IMR-90 (cell line): ENCODE data around the gene CD248. TPM values are rescaled to one million over a fixed set of nuclear protein-coding genes. Genes with fewer than 3 reads are reported as not detected.

Source experiments
- ATAC-seq: fragments of 200-7000 bp; cut with Tn5 transposase; 2 replicates; pipeline ENCODE4 v1.9.1; 2020; ENCODE audit warnings: low read depth, mild to moderate bottlenecking, moderate library complexity
- BruUV-seq: library from RNA; stranded (reverse); fragments of 400-500 nt; replicated peaks from 2 replicates; lab custom pipeline; 2021; lab: Mats Ljungman, UMichigan
- CTCF ChIA-PET: fragments of 300-600 bp; formaldehyde crosslinking; extraction: SDS; loops from one replicate; lab custom pipeline; 2021; ENCODE audit warnings: antibody characterized with exemption; lab: Yijun Ruan, JAX
- POLR2A ChIA-PET: fragments of 300-600 bp; sonication (Branson Sonifier 250); formaldehyde crosslinking; loops from one replicate; lab custom pipeline; 2022; ENCODE audit warnings: antibody characterized with exemption; ENCODE audit not compliant: unreplicated experiment; lab: Charles Lee
- DNase-seq: peaks from one replicate; pipeline ENCODE4 v3.0.0; 2013
- H2AFZ ChIP-seq: replicated peaks from 2 replicates; pipeline ENCODE3; 2013; ENCODE audit warnings: low read length, mild to moderate bottlenecking; ENCODE audit not compliant: poor library complexity
- H2AK5ac ChIP-seq: 2 replicates; pipeline ENCODE4 v1.6.1; 2013; ENCODE audit warnings: low read depth, low read length, inconsistent platforms
- H2AK9ac ChIP-seq: replicated peaks from 2 replicates; pipeline ENCODE3; 2013; ENCODE audit warnings: mild to moderate bottlenecking, low read depth, low read length, moderate library complexity; ENCODE audit not compliant: poor library complexity
- H2BK120ac ChIP-seq: 2 replicates; pipeline ENCODE4 v1.6.1; 2013; ENCODE audit warnings: low read depth, low read length, inconsistent platforms
- H2BK15ac ChIP-seq: 3 replicates; pipeline ENCODE4 v1.6.1; 2013; ENCODE audit warnings: low read depth, low read length, inconsistent platforms
- H2BK20ac ChIP-seq: 2 replicates; pipeline ENCODE4 v1.6.1; 2013; ENCODE audit warnings: low read depth, mild to moderate bottlenecking, inconsistent platforms, low read length, moderate library complexity
- H2BK5ac ChIP-seq: 2 replicates; pipeline ENCODE4 v1.6.1; 2013; ENCODE audit warnings: mild to moderate bottlenecking, low read depth, low read length, inconsistent platforms; ENCODE audit not compliant: poor library complexity, severe bottlenecking
- H3K14ac ChIP-seq: replicated peaks from 2 replicates; pipeline ENCODE4 v1.6.1; 2013; ENCODE audit warnings: low read depth, low read length, inconsistent platforms
- H3K18ac ChIP-seq: 2 replicates; pipeline ENCODE4 v1.6.1; 2013; ENCODE audit warnings: low read depth, low read length, control low read depth
- H3K23ac ChIP-seq: 2 replicates; pipeline ENCODE4 v1.6.1; 2013; ENCODE audit warnings: low read depth, low read length, inconsistent platforms
- H3K27ac ChIP-seq: 2 replicates; pipeline ENCODE4 v1.5.1; 2013; ENCODE audit warnings: mild to moderate bottlenecking, control low read depth, low read length; ENCODE audit not compliant: insufficient read depth
- H3K27me3 ChIP-seq: 2 replicates; pipeline ENCODE4 v1.6.1; 2013; ENCODE audit warnings: low read length; ENCODE audit not compliant: control insufficient read depth, insufficient read depth
- H3K36me3 ChIP-seq: 2 replicates; pipeline ENCODE4 v1.6.1; 2013; ENCODE audit warnings: low read length, mixed read lengths; ENCODE audit not compliant: control insufficient read depth, insufficient read depth
- H3K4ac ChIP-seq: 2 replicates; pipeline ENCODE4 v1.6.1; 2013; ENCODE audit warnings: low read depth, low read length, inconsistent platforms
- H3K4me1 ChIP-seq: 2 replicates; pipeline ENCODE4 v1.6.1; 2013; ENCODE audit warnings: low read length, mixed read lengths; ENCODE audit not compliant: control insufficient read depth, insufficient read depth
- H3K4me2 ChIP-seq: 2 replicates; pipeline ENCODE4 v1.6.1; 2013; ENCODE audit warnings: low read depth, mild to moderate bottlenecking, control low read depth, low read length, moderate library complexity
- H3K4me3 ChIP-seq: 2 replicates; pipeline ENCODE4 v1.5.1; 2013; ENCODE audit warnings: low read depth, mild to moderate bottlenecking, control low read depth, low read length, moderate library complexity; ENCODE audit not compliant: insufficient read depth
- H3K56ac ChIP-seq: 2 replicates; pipeline ENCODE4 v1.6.1; 2013; ENCODE audit warnings: low read length, inconsistent platforms; ENCODE audit not compliant: insufficient read depth; ENCODE audit errors: extremely low read depth
- H3K79me1 ChIP-seq, 2 experiments: 2 replicates each; pipeline ENCODE4 v1.6.1; 2013; ENCODE audit warnings: low read length in 2 of 2, inconsistent platforms in 1 of 2, low read depth in 1 of 2
- H3K9ac ChIP-seq: 2 replicates; pipeline ENCODE4 v1.6.1; 2013; ENCODE audit warnings: low read depth, low read length, control low read depth
- H3K9me1 ChIP-seq: 2 replicates; pipeline ENCODE4 v1.6.1; 2013; ENCODE audit warnings: low read length, inconsistent platforms; ENCODE audit not compliant: insufficient read depth
- H3K9me3 ChIP-seq: 2 replicates; pipeline ENCODE4 v1.6.1; 2013; ENCODE audit warnings: low read length; ENCODE audit not compliant: control insufficient read depth, insufficient read depth
- H4K20me1 ChIP-seq: 2 replicates; pipeline ENCODE4 v1.6.1; 2013; ENCODE audit warnings: low read length, inconsistent platforms; ENCODE audit not compliant: insufficient read depth
- H4K5ac ChIP-seq: 2 replicates; pipeline ENCODE4 v1.6.1; 2013; ENCODE audit warnings: mild to moderate bottlenecking, low read depth, low read length, control low read depth
- H4K8ac ChIP-seq, 2 experiments: 2 replicates each; pipeline ENCODE4 v1.6.1; 2013; ENCODE audit warnings: low read depth in 2 of 2, low read length in 2 of 2, control low read depth in 1 of 2, inconsistent platforms in 1 of 2
- H4K91ac ChIP-seq: 2 replicates; pipeline ENCODE4 v1.6.1; 2013; ENCODE audit warnings: low read depth, low read length, inconsistent platforms; ENCODE audit not compliant: insufficient read depth
- BHLHE40 ChIP-seq: fragments of 150-350 bp; IDR thresholded peaks from 2 replicates; pipeline ENCODE4 v1.6.1; 2016; ENCODE audit warnings: mild to moderate bottlenecking, low read depth, low read length
- CEBPB ChIP-seq: IDR thresholded peaks from 2 replicates; pipeline ENCODE4 v1.6.1; 2012; ENCODE audit warnings: low read depth, low read length, improper control_type of control experiment
- CHD1 ChIP-seq: IDR thresholded peaks from 2 replicates; pipeline ENCODE4 v1.6.1; 2012; ENCODE audit warnings: low read depth, low read length, improper control_type of control experiment
- FOS ChIP-seq: fragments of 150-350 bp; IDR thresholded peaks from 2 replicates; pipeline ENCODE4 v1.6.1; 2016; ENCODE audit warnings: low read depth, low read length
- MXI1 ChIP-seq: IDR thresholded peaks from 2 replicates; pipeline ENCODE4 v1.6.1; 2012; ENCODE audit warnings: low read depth, mild to moderate bottlenecking, low read length, moderate library complexity, borderline replicate concordance
- NFE2L2 ChIP-seq: fragments of 150-350 bp; IDR thresholded peaks from 2 replicates; pipeline ENCODE4 v1.6.1; 2016; ENCODE audit warnings: low read depth, mild to moderate bottlenecking, low read length
- RAD21 ChIP-seq: IDR thresholded peaks from 2 replicates; pipeline ENCODE4 v1.6.1; 2012; ENCODE audit warnings: low read length, improper control_type of control experiment
- RCOR1 ChIP-seq: IDR thresholded peaks from 2 replicates; pipeline ENCODE4 v1.6.1; 2012; ENCODE audit warnings: mild to moderate bottlenecking, low read length, improper control_type of control experiment; ENCODE audit not compliant: insufficient replicate concordance
- SMC3 ChIP-seq: fragments of 150-350 bp; IDR thresholded peaks from 2 replicates; pipeline ENCODE4 v1.6.1; 2016; ENCODE audit warnings: low read depth, mild to moderate bottlenecking, antibody characterized with exemption, low read length, moderate library complexity
- WGBS, 2 experiments: methylation state at CpG; one replicate each; pipeline versions ENCODE4 v1.1.5 to v1.1.7; 2013; ENCODE audit warnings: missing lambda C conversion rate in 2 of 2; ENCODE audit not compliant: insufficient read length in 1 of 2; ENCODE audit errors: extremely low coverage in 2 of 2; 5-methylcytosine and 5-hydroxymethylcytosine counted together
- dilution Hi-C: fragments of 300-500 bp; cut with HindIII; formaldehyde crosslinking; loops from one replicate; pipeline ENCODE4 v1.14.3; 2018; ENCODE audit warnings: low sequenced_read_pairs; ENCODE audit not compliant: unreplicated experiment
- in situ Hi-C: fragments of 300-500 bp; cut with MboI; formaldehyde crosslinking; loops from 3 replicates; pipeline ENCODE4 v1.14.3; 2019; ENCODE audit warnings: low sequenced_read_pairs, inconsistent platforms, mixed read lengths
- intact Hi-C: fragments of 100-400 bp; cut with micrococcal nuclease; formaldehyde crosslinking; loops from 2 replicates; pipeline ENCODE4 v1.10.0; 2022
- polyA plus RNA-seq, 3 experiments: library from polyadenylated mRNA; depleted of rRNA; stranded (reverse); fragments of >200 nt; gene quantifications; 2 replicates each; pipeline ENCODE4 v1.2.3, GENCODE V29; 2012; ENCODE audit warnings: low replicate concordance in 1 of 3
- total RNA-seq: library from RNA; depleted of rRNA; stranded (reverse); fragments of >200 nt; gene quantifications from 2 replicates; pipeline ENCODE4 v1.2.3, GENCODE V29; 2012
- TF ChIP-seq, protein P1 (sequence below): fragments of 150-350 bp; IDR thresholded peaks from 2 replicates; pipeline ENCODE4 v1.6.1; 2016; ENCODE audit warnings: low read depth, mild to moderate bottlenecking, low read length, moderate library complexity, borderline replicate concordance
- TF ChIP-seq, protein P2 (sequence below): conservative IDR thresholded peaks from 2 replicates; pipeline ENCODE4 v1.5.1; 2012; ENCODE audit warnings: mild to moderate bottlenecking, low read depth, low read length, improper control_type of control experiment
- TF ChIP-seq, protein P3 (sequence below): fragments of 150-350 bp; IDR thresholded peaks from 2 replicates; pipeline ENCODE4 v1.6.1; 2017; ENCODE audit warnings: mild to moderate bottlenecking, antibody characterized with exemption, low read length, low read depth

The CD248 gene
- total and polyA plus RNA-seq, 2 of the 4 experiments (the other 2 are of a cell fraction): 19.5 to 223 TPM

DNA sequence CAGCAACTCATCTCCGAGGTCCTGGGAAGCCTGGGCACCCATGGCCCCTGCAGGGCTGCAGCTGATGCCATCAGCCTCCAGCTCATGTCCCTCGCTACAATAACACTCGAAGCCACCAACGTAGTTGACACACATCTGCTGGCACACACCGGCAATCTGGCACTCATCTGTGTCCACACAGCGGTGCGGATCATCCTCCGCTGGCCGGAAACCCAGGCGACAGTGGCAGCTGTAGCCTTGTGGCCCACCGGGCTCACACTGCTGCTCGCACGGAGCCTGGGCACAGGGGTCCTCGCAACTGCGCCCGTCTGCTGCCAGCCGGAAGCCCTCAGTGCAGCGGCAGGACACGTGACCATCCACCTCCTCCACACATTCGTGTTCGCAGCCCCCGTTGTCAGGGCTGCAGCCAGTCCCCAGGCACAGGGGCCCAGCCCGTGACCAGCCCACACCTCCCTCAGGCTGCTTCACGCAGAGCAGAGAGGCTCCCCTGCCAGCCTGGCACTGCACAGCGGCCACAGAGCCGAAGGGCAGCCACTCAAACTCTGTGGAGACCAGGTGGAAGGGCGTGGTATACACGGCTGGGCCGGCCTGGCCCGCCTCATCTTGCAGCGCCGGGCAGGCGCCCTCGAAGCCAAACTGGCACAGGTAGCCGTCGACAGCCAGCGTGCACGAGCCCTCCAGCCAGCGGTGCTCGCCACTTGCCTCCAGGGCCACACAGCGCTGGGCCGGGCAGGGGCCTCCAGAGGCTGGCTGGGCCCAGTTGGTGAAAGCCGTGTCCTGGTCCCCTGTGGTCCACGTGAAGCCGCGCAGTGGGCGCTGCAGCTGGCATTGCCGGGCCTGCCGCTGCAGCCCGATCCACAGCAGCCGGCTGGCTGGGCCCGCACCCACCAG is 678 bp downstream of the CD248 start:
- H3K4me3 ChIP-seq: peak overlapping the region; percentile 72
- CTCF ChIA-PET: no interaction called here
- DNase-seq: no peak

More for the DNA sequence above, 678 bp downstream of the CD248 start:
- Histone ChIP-seq H3K27me3 (no peaks in the 10 kb centered on the region), H4K20me1 (peaks cover 39% of the 10 kb centered on the region), H2AK5ac (peak overlapping the region; percentile 77), H2BK120ac (0 out of 2 replicates have a peak overlapping the region, but pooled peaks have one; percentile 47), H3K27ac (peak overlapping the region; percentile 93), H4K5ac (peak overlapping the region; percentile 0; the same call in 1 of the 2 replicates), H2AK9ac (peak overlapping the region; percentile 93), H2BK5ac (peak overlapping the region; percentile 77), H3K9me1 (peaks cover 11% of the 10 kb centered on the region), H3K79me1 (peaks cover 0 to 42% of the 10 kb centered on the region in 2 experiments; a peak in 2 of 4 replicates), H3K56ac (peak overlapping the region; percentile 50), H3K23ac (peak overlapping the region; percentile 75), H2BK15ac (no peak overlapping the region), H3K4me2 (peak overlapping the region; percentile 85), H3K14ac (peak overlapping the region; percentile 94), H3K4me1 (peaks cover 32% of the 10 kb centered on the region), H3K18ac (peak overlapping the region; percentile 12), H3K9me3 (no peaks in the 10 kb centered on the region), H2BK20ac (no peak overlapping the region), H3K36me3 (no peaks in the 10 kb centered on the region), H2AFZ (peak overlapping the region; percentile 81), H3K9ac (peak overlapping the region; percentile 95), H4K8ac (peak overlapping the region; percentile 1 to 59; a peak in 2 of 4 replicates), H4K91ac (peak overlapping the region; percentile 26; the same call in 1 of the 2 replicates), H3K4ac (peak overlapping the region; percentile 81)
- TF ChIP-seq MXI1 (no peak), RAD21 (no peak), BHLHE40 (peak; percentile 60; the same call in 1 of the 2 replicates), SMC3 (no peak), NFE2L2 (no peak), CEBPB (no peak), RCOR1 (no peak), CHD1 (no peak; the same call in 1 of the 2 replicates), FOS (no peak)
- TF ChIP-seq, protein P1, sequence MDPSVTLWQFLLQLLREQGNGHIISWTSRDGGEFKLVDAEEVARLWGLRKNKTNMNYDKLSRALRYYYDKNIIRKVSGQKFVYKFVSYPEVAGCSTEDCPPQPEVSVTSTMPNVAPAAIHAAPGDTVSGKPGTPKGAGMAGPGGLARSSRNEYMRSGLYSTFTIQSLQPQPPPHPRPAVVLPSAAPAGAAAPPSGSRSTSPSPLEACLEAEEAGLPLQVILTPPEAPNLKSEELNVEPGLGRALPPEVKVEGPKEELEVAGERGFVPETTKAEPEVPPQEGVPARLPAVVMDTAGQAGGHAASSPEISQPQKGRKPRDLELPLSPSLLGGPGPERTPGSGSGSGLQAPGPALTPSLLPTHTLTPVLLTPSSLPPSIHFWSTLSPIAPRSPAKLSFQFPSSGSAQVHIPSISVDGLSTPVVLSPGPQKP: no peak
- TF ChIP-seq, protein P2, sequence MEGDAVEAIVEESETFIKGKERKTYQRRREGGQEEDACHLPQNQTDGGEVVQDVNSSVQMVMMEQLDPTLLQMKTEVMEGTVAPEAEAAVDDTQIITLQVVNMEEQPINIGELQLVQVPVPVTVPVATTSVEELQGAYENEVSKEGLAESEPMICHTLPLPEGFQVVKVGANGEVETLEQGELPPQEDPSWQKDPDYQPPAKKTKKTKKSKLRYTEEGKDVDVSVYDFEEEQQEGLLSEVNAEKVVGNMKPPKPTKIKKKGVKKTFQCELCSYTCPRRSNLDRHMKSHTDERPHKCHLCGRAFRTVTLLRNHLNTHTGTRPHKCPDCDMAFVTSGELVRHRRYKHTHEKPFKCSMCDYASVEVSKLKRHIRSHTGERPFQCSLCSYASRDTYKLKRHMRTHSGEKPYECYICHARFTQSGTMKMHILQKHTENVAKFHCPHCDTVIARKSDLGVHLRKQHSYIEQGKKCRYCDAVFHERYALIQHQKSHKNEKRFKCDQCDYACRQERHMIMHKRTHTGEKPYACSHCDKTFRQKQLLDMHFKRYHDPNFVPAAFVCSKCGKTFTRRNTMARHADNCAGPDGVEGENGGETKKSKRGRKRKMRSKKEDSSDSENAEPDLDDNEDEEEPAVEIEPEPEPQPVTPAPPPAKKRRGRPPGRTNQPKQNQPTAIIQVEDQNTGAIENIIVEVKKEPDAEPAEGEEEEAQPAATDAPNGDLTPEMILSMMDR: no peak
- TF ChIP-seq, protein P3, sequence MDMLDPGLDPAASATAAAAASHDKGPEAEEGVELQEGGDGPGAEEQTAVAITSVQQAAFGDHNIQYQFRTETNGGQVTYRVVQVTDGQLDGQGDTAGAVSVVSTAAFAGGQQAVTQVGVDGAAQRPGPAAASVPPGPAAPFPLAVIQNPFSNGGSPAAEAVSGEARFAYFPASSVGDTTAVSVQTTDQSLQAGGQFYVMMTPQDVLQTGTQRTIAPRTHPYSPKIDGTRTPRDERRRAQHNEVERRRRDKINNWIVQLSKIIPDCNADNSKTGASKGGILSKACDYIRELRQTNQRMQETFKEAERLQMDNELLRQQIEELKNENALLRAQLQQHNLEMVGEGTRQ: peak; percentile 83
- BruUV-seq: no TSS peak
- WGBS, 2 experiments: 12% methylated on average over 22 of the region's 52 CpGs; no CpG with 5 or more reads in 1 of the 2 experiments
- in situ Hi-C loops: no loop called here
- dilution Hi-C loops: no loop called here
- POLR2A ChIA-PET: interaction anchor here (0.7 to 1.0 kb wide), 4 partner anchors 11 to 27 kb away, joined by 3 to 16 read pairs (median 6); partner anchors contain the start of genes RIN1 and YIF1A
- ATAC-seq: no peak
- intact Hi-C loops: no loop called here
